Effector memory CD4-positive, alpha-beta T cell (primary cell): ENCODE measurements around the gene HNRNPL.

Source experiments
- DNase-seq, 3 donors: peaks; one replicate each; pipeline ENCODE4 v3.0.0-alpha.2; 2020
- H3K27ac ChIP-seq: 2 replicates; pipeline ENCODE4 v1.7.0; 2013; ENCODE audit warnings: mild to moderate bottlenecking, low read length, moderate library complexity; ENCODE audit not compliant: insufficient read depth, poor library complexity, severe bottlenecking
- H3K27me3 ChIP-seq: replicated peaks from 2 replicates; pipeline ENCODE4 v1.7.0; 2013; ENCODE audit warnings: mild to moderate bottlenecking, low read length; ENCODE audit not compliant: insufficient read depth, control insufficient read depth, poor library complexity, severe bottlenecking
- H3K36me3 ChIP-seq: 2 replicates; pipeline ENCODE4 v1.7.0; 2013; ENCODE audit warnings: mild to moderate bottlenecking, low read length, moderate library complexity; ENCODE audit not compliant: control insufficient read depth, insufficient read depth
- H3K4me1 ChIP-seq: 2 replicates; pipeline ENCODE4 v1.7.0; 2013; ENCODE audit warnings: low read length, mild to moderate bottlenecking; ENCODE audit not compliant: control insufficient read depth, insufficient read depth, poor library complexity, severe bottlenecking
- H3K4me3 ChIP-seq: 2 replicates; pipeline ENCODE4 v1.7.0; 2013; ENCODE audit warnings: low read length, low read depth, mild to moderate bottlenecking; ENCODE audit not compliant: insufficient read depth, poor library complexity, severe bottlenecking
- H3K9me3 ChIP-seq: 2 replicates; pipeline ENCODE4 v1.7.0; 2013; ENCODE audit warnings: mild to moderate bottlenecking, low read length, moderate library complexity; ENCODE audit not compliant: control insufficient read depth

The HNRNPL gene

DNA sequence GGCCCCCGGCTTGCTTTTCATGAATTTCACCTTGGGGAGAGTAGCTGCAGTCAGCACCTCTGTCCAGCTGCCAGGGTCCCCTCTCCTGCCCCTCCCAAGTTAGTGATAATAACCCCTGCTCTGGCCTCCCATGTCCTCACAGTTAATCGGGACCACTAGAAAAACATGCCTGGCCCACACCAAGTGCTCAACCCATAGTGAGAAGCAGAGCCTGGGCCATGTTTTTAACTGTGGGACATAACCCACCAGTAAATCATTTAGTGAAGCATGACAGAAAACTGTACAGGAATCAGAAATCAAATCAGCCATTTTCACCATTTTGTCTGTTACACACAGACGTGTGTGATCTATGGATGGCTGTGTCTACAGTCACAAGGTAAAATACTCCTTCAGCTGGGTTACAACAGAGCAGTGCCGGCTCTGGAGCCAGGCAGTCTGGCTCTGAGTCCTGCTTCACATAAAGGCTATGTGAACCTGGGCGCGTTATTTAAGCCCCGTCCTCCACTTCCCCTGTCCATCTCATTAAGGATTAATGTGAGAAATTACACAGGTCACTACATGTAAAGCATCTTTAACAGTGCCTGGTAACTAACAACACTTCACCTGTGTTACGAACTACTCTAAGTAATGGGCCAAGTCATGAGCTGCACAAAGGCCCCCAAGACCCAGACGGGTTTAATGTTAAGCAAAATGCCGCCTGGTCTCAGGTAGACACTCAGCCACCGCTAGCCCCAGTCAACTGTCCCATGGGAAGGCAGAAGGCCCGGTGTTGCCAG is 10.6 kb downstream of the HNRNPL start:
- Histone ChIP-seq H3K27me3 (no peaks in the 10 kb centered on the region), H3K27ac (no peak overlapping the region), H3K4me3 (no peak overlapping the region), H3K4me1 (peaks cover 32% of the 10 kb centered on the region), H3K36me3 (peaks cover 75% of the 10 kb centered on the region), H3K9me3 (no peaks in the 10 kb centered on the region)
- no peak for DNase-seq

DNA sequence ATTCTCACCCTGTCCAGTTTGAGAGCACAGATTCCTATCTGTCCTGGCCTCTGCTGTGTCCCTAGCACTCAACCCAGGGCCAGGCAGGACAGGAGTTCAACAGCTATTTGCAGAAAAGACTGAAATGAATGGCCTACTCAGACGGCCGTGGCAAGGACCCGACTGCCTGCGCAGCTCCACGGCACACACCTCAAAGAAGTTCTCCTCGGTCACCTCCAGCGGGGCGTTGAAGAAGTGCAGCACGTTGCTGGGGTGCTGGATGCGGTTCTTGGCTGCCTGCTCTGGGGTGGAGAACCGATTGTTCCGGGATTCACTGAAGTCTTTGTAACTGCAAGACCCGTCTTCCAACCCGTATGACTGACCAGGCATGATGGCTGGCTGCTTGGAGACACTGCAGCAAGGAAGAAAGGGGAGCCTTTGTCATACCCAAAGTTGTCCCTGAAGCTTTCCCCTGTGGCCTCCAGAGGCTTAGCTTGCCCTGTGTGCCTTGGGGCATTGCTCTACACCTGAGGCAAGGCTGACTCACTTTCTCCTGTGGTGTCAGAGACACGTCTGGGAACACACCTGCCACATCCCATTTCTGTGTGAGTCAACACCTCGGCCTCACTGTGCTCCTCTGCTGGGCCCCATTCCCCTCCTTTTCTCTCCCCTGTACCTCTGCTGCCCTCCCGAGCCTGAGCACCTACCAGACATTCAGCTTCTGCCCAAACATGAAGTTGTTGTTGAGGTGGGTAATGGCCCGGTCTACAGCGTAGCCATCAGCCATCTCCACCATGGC is 11.4 kb downstream of the HNRNPL start:
- no peak for DNase-seq
- Histone ChIP-seq H3K27ac (peak overlapping the region; percentile 14), H3K4me3 (no peak overlapping the region), H3K27me3 (no peaks in the 10 kb centered on the region), H3K36me3 (peaks cover 67% of the 10 kb centered on the region), H3K4me1 (peaks cover 24% of the 10 kb centered on the region), H3K9me3 (no peaks in the 10 kb centered on the region)

DNA sequence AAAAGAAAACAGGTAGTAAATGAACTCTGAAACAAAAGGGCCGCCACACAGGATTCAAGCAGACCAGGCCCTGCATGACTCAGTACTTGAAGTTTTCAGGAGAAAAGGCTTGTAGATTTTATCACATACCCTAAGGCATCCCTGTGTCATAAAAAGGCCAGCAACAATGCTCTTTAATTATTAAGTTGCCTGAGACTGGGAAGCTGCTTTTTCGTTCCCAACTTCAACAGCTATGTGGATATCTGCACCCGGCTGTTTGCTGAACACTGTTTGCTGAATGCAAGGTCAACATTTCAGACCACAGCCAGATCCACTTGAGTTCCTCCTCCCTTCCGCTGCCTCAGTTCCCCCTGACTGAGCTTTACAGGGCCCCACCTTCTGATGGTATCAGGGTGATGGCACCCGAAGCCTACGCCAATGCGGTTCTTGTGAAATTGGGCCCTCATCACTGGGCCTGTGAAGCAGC is 12.1 kb downstream of the HNRNPL start:
- no peak for DNase-seq
- no peaks in the 10 kb centered on the region for H3K27me3 ChIP-seq
- H3K27ac ChIP-seq = no peak overlapping the region
- H3K4me1 ChIP-seq = peaks cover 17% of the 10 kb centered on the region
- peaks cover 60% of the 10 kb centered on the region for H3K36me3 ChIP-seq
- H3K9me3 ChIP-seq = no peaks in the 10 kb centered on the region
- no peak overlapping the region for H3K4me3 ChIP-seq

DNA sequence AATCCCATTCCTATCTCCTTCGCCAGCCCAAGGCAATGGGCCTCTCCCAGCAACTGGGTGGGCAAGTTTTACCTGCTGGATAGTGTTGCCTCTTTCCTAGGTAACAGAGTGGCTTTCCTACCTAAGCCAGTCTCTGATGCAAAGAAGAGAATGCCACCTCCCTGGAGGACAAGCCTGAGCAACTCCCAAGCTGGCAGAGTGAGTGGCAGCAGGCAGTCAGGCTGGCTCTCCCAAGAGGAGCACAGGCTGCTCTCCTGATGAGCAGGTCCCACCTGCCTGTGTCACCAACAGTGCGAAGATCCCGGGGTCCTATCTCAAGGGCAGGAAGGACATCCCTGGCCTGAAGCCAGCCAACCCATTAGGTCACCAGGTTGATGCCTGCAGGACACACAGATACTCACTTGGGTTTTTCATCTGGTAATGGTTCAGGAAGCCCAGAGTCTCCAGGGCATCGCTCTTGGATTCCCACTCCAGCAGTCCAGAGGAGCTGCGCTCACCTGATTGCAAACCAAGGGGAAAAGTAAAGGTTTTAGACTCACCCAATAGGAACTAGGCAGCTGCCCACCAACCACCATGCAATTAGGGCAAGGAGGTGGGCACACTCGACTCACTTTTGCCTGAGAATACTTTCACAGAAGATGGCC is 12.7 kb downstream of the HNRNPL start:
- H3K9me3 ChIP-seq = no peaks in the 10 kb centered on the region
- no peak for DNase-seq
- H3K36me3 ChIP-seq = peaks cover 58% of the 10 kb centered on the region
- H3K4me3 ChIP-seq = no peak overlapping the region
- H3K4me1 ChIP-seq = peaks cover 15% of the 10 kb centered on the region
- no peak overlapping the region for H3K27ac ChIP-seq
- H3K27me3 ChIP-seq = no peaks in the 10 kb centered on the region

DNA sequence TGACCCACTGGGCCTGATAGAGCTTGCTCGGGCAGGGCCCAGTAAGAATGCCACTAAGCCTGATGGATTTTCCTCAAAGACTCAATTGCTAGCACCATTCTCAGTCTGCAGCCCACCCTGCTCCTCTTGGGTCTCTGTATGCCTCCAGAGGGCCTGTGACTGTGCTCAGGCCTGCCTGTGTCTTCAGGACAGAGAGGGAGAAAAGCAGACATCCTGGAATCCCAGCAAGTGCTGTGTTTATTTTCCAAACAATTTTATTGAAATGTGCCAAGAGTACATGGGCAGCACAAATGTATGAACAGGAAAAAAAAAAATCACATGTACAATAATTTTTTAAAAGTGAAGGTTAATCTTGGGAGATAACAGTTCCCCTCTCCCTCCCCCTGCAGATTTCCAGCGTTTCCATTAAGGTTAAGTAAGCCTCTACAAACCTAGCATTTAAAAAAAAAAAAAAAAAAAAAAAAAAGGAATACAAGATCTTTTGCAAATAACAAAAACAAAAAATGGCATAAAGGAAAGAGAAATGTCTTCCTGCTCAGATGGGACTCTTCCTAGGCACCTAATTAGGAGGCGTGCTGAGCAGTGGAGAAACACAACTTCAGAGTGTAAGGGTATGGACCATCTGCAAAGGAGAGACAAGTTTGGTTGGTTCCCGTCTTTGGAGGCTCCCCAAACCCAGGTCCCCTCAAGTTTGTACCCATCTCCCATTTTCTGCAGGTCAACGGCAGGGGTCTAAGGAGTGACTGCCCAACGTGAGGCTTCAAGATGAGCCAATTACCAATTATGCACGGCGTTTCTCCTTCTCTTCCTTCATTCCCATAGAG is 13.4 kb downstream of the HNRNPL start:
- peaks cover 9% of the 10 kb centered on the region for H3K4me1 ChIP-seq
- peaks cover 57% of the 10 kb centered on the region for H3K36me3 ChIP-seq
- no peaks in the 10 kb centered on the region for H3K27me3 ChIP-seq
- H3K27ac ChIP-seq = no peak overlapping the region
- no peak overlapping the region for H3K4me3 ChIP-seq
- no peak for DNase-seq
- H3K9me3 ChIP-seq = no peaks in the 10 kb centered on the region

DNA sequence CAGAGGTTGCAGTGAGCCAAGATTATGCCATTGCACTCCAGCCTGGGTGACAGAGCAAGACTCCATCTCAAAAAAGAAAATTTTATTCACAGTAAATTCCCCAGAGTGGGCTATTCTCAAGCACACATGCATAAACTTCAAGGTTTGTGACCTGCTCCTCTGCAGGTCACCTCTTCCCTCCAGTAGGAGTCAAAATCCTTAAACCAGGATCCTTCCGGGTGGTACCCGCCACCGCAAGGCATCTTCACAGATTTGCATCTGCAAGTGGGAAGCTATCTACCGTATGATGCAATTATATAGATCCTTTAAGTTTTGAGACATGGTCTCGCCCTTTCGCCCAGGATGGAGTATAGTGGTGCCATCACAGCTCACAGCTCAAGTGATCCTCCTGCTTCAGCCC is 15.2 kb downstream of the HNRNPL start:
- Histone ChIP-seq H3K27ac (no peak overlapping the region), H3K4me3 (no peak overlapping the region), H3K4me1 (peaks cover 3% of the 10 kb centered on the region), H3K36me3 (peaks cover 46% of the 10 kb centered on the region), H3K27me3 (no peaks in the 10 kb centered on the region), H3K9me3 (no peaks in the 10 kb centered on the region)
- no peak for DNase-seq

DNA sequence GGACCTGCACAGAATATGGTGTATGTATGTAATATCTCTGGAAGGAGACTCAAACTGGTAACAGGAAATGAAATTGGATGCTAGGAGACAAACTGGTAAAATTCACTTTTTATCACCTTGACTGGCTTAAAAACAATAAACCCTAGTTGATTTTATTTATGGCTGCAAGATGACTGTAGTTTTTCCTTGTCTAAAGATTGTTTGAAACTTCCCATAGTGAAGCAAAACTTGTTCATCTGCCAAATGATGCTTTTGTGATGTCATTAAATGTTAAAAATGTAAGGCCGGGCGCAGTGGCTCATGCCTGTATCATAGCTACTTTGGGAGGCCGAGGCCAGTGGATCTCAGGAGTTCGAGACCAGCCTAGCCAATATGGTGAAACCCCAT is 15.7 kb downstream of the HNRNPL start:
- DNase-seq = no peak
- Histone ChIP-seq H3K27me3 (no peaks in the 10 kb centered on the region), H3K4me1 (peaks cover 3% of the 10 kb centered on the region), H3K9me3 (no peaks in the 10 kb centered on the region), H3K4me3 (no peak overlapping the region), H3K36me3 (peaks cover 41% of the 10 kb centered on the region), H3K27ac (no peak overlapping the region)

DNA sequence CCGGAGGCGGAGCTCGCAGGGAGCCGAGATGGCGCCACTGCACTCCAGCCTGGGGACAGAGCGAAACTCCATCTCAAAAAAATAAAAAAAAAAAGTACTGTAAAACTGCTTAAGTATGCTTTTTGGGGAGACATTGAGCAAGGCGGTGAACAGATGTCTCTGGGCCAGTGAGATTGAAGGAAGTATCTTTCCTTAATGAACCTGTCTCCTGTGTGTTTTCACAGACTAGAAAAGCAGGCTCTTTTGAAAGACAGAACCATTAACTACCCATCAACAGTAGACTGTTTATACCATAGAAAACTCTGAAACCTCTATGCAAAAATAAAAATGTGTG is 16.7 kb downstream of the HNRNPL start:
- H3K9me3 ChIP-seq = no peaks in the 10 kb centered on the region
- no peak overlapping the region for H3K4me3 ChIP-seq
- H3K4me1 ChIP-seq = peaks cover 3% of the 10 kb centered on the region
- peaks cover 31% of the 10 kb centered on the region for H3K36me3 ChIP-seq
- H3K27ac ChIP-seq = no peak overlapping the region
- DNase-seq = no peak
- H3K27me3 ChIP-seq = no peaks in the 10 kb centered on the region

DNA sequence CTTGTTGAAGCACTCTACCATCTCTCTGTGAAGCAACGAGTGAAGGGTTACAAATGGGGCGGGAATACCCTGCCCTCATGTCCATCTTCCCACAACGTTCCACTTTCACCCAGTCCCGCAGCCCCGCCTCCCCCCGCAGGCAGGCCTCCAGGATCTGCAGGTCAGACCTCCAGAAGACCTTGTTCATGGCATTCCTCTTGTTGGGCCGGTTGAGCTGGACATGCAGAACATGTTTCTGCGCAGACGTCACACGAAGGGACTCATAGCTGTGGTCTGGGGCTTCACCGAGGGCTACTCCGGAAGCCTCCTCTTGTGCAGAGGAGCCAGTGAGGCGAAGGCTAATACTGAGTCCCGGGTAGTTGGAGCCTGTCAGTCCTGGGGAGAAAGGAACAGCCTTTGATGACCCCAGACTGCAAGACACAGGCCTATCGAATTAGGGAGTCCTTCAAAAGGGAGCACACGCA is 18.6 kb downstream of the HNRNPL start:
- Histone ChIP-seq H3K27ac (peak overlapping the region; percentile 77), H3K36me3 (peaks cover 22% of the 10 kb centered on the region), H3K9me3 (no peaks in the 10 kb centered on the region), H3K4me3 (peak overlapping the region; percentile 79), H3K27me3 (no peaks in the 10 kb centered on the region), H3K4me1 (peaks cover 3% of the 10 kb centered on the region)
- DNase-seq = peak in 1 of 3 donors; percentile 11
